K562 (cell line): ENCODE results near the gene ABHD4. TPM values are rescaled to one million over a fixed set of nuclear protein-coding genes. Genes with fewer than 3 reads are reported as not detected.
A peak's percentile ranks its signal among the peaks of the same experiment; 100 is the strongest.

ENCODE experiments used
- ATAC-seq: fragments of 200-7000 bp; cut with Tn5 transposase; 3 replicates; pipeline ENCODE4 v1.9.1; 2020; ENCODE audit warnings: moderate library complexity
- BruUV-seq: library from RNA; stranded (reverse); fragments of 400-500 nt; replicated peaks from 2 replicates; lab custom pipeline; 2021; lab: Mats Ljungman, UMichigan
- CTCF ChIA-PET: fragments of 300-600 bp; formaldehyde crosslinking; extraction: SDS; loops from one replicate; lab custom pipeline; 2021; ENCODE audit warnings: low intra/inter-chr PET ratio; lab: Yijun Ruan, JAX
- POLR2A ChIA-PET: fragments of 300-600, 350-650 bp; sonication (Branson Sonifier 250); formaldehyde crosslinking; extraction: SDS; loops from one replicate; lab custom pipeline; 2021; ENCODE audit warnings: antibody characterized with exemption, inconsistent platforms; lab: Yijun Ruan, JAX
- DNase-seq, 4 experiments: peaks; one replicate each; pipeline versions ENCODE4 v3.0.0 to v3.0.0-alpha.2; 2011 to 2018; ENCODE audit warnings: low spot score in 3 of 4, mixed read lengths in 3 of 4; ENCODE audit errors: extremely low read depth in 1 of 4
- FAIRE-seq: peaks from 2 replicates; lab custom pipeline; 2011; peaks lifted over from hg19 to GRCh38; lab: Jason Lieb, UNC
- H2AFZ ChIP-seq: 2 replicates; pipeline ENCODE4 v1.6.0; 2011; ENCODE audit warnings: low read depth, low read length, control low read depth, inconsistent platforms
- H3K27ac ChIP-seq: fragments of 200-600 bp; 3 replicates; pipeline ENCODE4 v1.8.0; 2011; ENCODE audit warnings: low read depth, mild to moderate bottlenecking, control low read depth, inconsistent platforms, low read length, moderate library complexity, mixed read lengths; ENCODE audit errors: extremely low read depth
- H3K27me3 ChIP-seq, 2 experiments: fragments of 300-600 bp in 1 of 2; 2 replicates in 1 of 2; 3 replicates in 1 of 2; pipeline versions ENCODE4 v1.6.0 to v1.8.0; 2011; ENCODE audit warnings: inconsistent platforms in 2 of 2, low read length in 2 of 2, mild to moderate bottlenecking in 1 of 2, mixed read lengths in 1 of 2, moderate library complexity in 1 of 2; ENCODE audit not compliant: control insufficient read depth in 2 of 2, insufficient read depth in 2 of 2
- H3K36me3 ChIP-seq: fragments of 300-600 bp; 3 replicates; pipeline ENCODE4 v1.8.0; 2011; ENCODE audit warnings: mild to moderate bottlenecking, low read length, inconsistent platforms; ENCODE audit not compliant: control insufficient read depth, insufficient read depth
- H3K4me1 ChIP-seq, 2 experiments: fragments of 200-600 bp in 1 of 2; replicated peaks in 1 of 2; 2 replicates in 1 of 2; 3 replicates in 1 of 2; pipeline versions ENCODE4 v1.5.1 to v1.8.0; 2011; ENCODE audit warnings: inconsistent platforms in 2 of 2, low read length in 2 of 2, mild to moderate bottlenecking in 1 of 2, mixed read lengths in 1 of 2, moderate library complexity in 1 of 2; ENCODE audit not compliant: control insufficient read depth in 2 of 2, insufficient read depth in 2 of 2
- H3K4me2 ChIP-seq: 2 replicates; pipeline ENCODE4 v1.6.1; 2011; ENCODE audit warnings: low read length, control low read depth, inconsistent platforms, mixed read lengths; ENCODE audit not compliant: insufficient read depth
- H3K4me3 ChIP-seq: fragments of 200-600 bp; sonication (generic), shearing (Covaris generic); 2 replicates; pipeline ENCODE4 v1.5.1; 2016; ENCODE audit warnings: control low read depth, inconsistent platforms
- H3K79me2 ChIP-seq: fragments of 200-600 bp; 3 replicates; pipeline ENCODE4 v1.8.0; 2011; ENCODE audit warnings: low read length, inconsistent platforms; ENCODE audit not compliant: control insufficient read depth, insufficient read depth
- H3K9ac ChIP-seq, 2 experiments: 2 replicates each; pipeline versions ENCODE4 v1.6.0 to v1.6.1; 2011; ENCODE audit warnings: low read depth in 2 of 2, low read length in 2 of 2, control low read depth in 1 of 2, inconsistent platforms in 1 of 2, mild to moderate bottlenecking in 1 of 2, mixed read lengths in 1 of 2; ENCODE audit not compliant: insufficient read depth in 1 of 2
- H3K9me1 ChIP-seq: one replicate; pipeline ENCODE4 v1.6.0; 2011; ENCODE audit warnings: inconsistent platforms, mild to moderate bottlenecking, low read length, moderate library complexity; ENCODE audit not compliant: control insufficient read depth, insufficient read depth
- H3K9me3 ChIP-seq: replicated peaks from 2 replicates; pipeline ENCODE4 v1.5.1; 2011; ENCODE audit warnings: low read depth, low read length, inconsistent platforms; ENCODE audit not compliant: control insufficient read depth, insufficient read depth
- H4K20me1 ChIP-seq: replicated peaks from 2 replicates; pipeline ENCODE4 v1.6.1; 2011; ENCODE audit warnings: low read length, inconsistent platforms, mixed read lengths; ENCODE audit not compliant: control insufficient read depth, insufficient read depth
- ARID1B ChIP-seq: fragments of 450-650 bp; IDR thresholded peaks from 2 replicates; pipeline ENCODE4 v1.6.1; 2016; ENCODE audit warnings: antibody characterized with exemption, mild to moderate bottlenecking, inconsistent platforms
- CAMTA2 ChIP-seq: fragments of 250-450 bp; sonication (Bioruptor Pico); conservative IDR thresholded peaks from 2 replicates; pipeline ENCODE4 v1.5.1; 2022
- CBFA2T2 ChIP-seq: fragments of 450-650 bp; conservative IDR thresholded peaks from 2 replicates; pipeline ENCODE4 v1.6.1; 2017; ENCODE audit warnings: mild to moderate bottlenecking
- CBFA2T3 ChIP-seq: fragments of 450-650 bp; IDR thresholded peaks from 2 replicates; pipeline ENCODE4 v1.6.1; 2017
- ETV6 ChIP-seq, 3 experiments: fragments of 150-350 bp in 1 of 3; sonication (generic) in 1 of 3; formaldehyde crosslinking in 1 of 3; IDR thresholded peaks; 2 replicates each; pipeline versions ENCODE4 v1.6.1 to v1.8.0; 2014 to 2022; ENCODE audit warnings: borderline replicate concordance in 2 of 3, low read depth in 2 of 3, antibody characterized with exemption in 1 of 3, low read length in 1 of 3, mild to moderate bottlenecking in 1 of 3, missing genetic modification reagents in 1 of 3
- FOXK2 ChIP-seq, 2 experiments: fragments of 450-650 bp; IDR thresholded peaks in 1 of 2; conservative IDR thresholded peaks in 1 of 2; 2 replicates each; pipeline ENCODE4 v1.6.1; 2016; ENCODE audit warnings: low read depth in 2 of 2, mild to moderate bottlenecking in 1 of 2
- KHSRP ChIP-seq: fragments of 450-650 bp; IDR thresholded peaks from 2 replicates; pipeline ENCODE4 v1.6.1; 2017
- NR2C1 ChIP-seq, 2 experiments: fragments of 450-650 bp; IDR thresholded peaks; 2 replicates each; pipeline ENCODE4 v1.6.1; 2017; ENCODE audit warnings: mild to moderate bottlenecking in 2 of 2, antibody characterized with exemption in 1 of 2, inconsistent platforms in 1 of 2, missing compliant biosample characterization in 1 of 2, missing genetic modification characterization in 1 of 2
- PHB ChIP-seq: fragments of 250-450 bp; sonication (Bioruptor Pico); IDR thresholded peaks from 2 replicates; pipeline ENCODE4 v1.5.0; 2021
- POLR2B ChIP-seq: fragments of 450-650 bp; IDR thresholded peaks from 2 replicates; pipeline ENCODE4 v1.6.1; 2018; ENCODE audit warnings: low read depth; ENCODE audit not compliant: partially characterized antibody
- POLR3A ChIP-seq: IDR thresholded peaks from 2 replicates; pipeline ENCODE4 v1.6.1; 2011; ENCODE audit warnings: borderline replicate concordance, mild to moderate bottlenecking, moderate library complexity; ENCODE audit not compliant: insufficient read length, insufficient read depth; ENCODE audit errors: extremely low read depth
- RFX7 ChIP-seq: fragments of 250-450 bp; sonication (Bioruptor Pico); IDR thresholded peaks from 2 replicates; pipeline ENCODE4 v1.5.1; 2021; ENCODE audit warnings: mild to moderate bottlenecking
- RNF2 ChIP-seq: sonication (generic); IDR thresholded peaks from 2 replicates; pipeline ENCODE4 v1.6.1; 2016
- SNRNP70 ChIP-seq: fragments of 200-400 bp; formaldehyde crosslinking; optimal IDR thresholded peaks from 2 replicates; pipeline ENCODE3; 2017; ENCODE audit warnings: low read depth, low read length
- SRF ChIP-seq, 2 experiments: fragments of 250-450, 450-650 bp in 1 of 2; sonication (Bioruptor Pico) in 1 of 2; sonication (generic) in 1 of 2; formaldehyde crosslinking; IDR thresholded peaks; 2 replicates each; pipeline versions ENCODE4 v1.5.0 to v1.5.1; 2020 to 2022; ENCODE audit warnings: mild to moderate bottlenecking in 1 of 2, missing genetic modification reagents in 1 of 2
- U2AF2 ChIP-seq: fragments of 200-400 bp; formaldehyde crosslinking; optimal IDR thresholded peaks from 2 replicates; pipeline ENCODE3; 2017; ENCODE audit warnings: low read depth, mild to moderate bottlenecking, low read length
- ZNF583 ChIP-seq: fragments of 250-450 bp; sonication (Bioruptor Pico); IDR thresholded peaks from 2 replicates; pipeline ENCODE4 v1.4.0; 2020
- ZNF75A ChIP-seq: fragments of 450-650 bp; formaldehyde crosslinking; IDR thresholded peaks from 2 replicates; pipeline ENCODE4 v1.4.0; 2020; ENCODE audit warnings: mild to moderate bottlenecking
- ZZZ3 ChIP-seq: fragments of 450-650 bp; IDR thresholded peaks from 2 replicates; pipeline ENCODE4 v1.6.1; 2016; ENCODE audit warnings: antibody characterized with exemption, mild to moderate bottlenecking, moderate library complexity
- WGBS: fragments of 100-300 bp; shearing (Covaris generic); methylation state at CpG from one replicate; pipeline ENCODE4 v1.1.6; 2016; ENCODE audit warnings: low coverage, mixed read lengths; ENCODE audit not compliant: insufficient coverage; ENCODE audit errors: missing lambda C conversion rate; 5-methylcytosine and 5-hydroxymethylcytosine counted together
- in situ Hi-C: fragments of 300-500 bp; cut with MboI; formaldehyde crosslinking; loops from 4 replicates; pipeline ENCODE4 v1.15.0; 2018; ENCODE audit warnings: inconsistent platforms, mixed read lengths
- intact Hi-C: fragments of 100-400 bp; cut with micrococcal nuclease; formaldehyde crosslinking; loops from 2 replicates; pipeline ENCODE4 v1.14.2; 2022
- polyA plus RNA-seq, 8 experiments: library from polyadenylated mRNA; depleted of rRNA in 4 of 8; stranded (reverse) in 5 of 8; unstranded in 3 of 8; fragments of >200 nt; fragmentation: Nextera tagmentation in 2 of 8; fragmentation: Illumina TruSeq in 1 of 8; extraction: Ambion mirVana in 2 of 8; extraction: Trizol in 1 of 8; gene quantifications; 2 replicates each; pipeline versions ENCODE4 v1.2.1 to v1.2.3, GENCODE V29; 2011 to 2014; ENCODE audit warnings: inconsistent platforms in 1 of 8, missing spikeins in 1 of 8
- total RNA-seq, 7 experiments: library from RNA; depleted of rRNA in 6 of 7; stranded (reverse); fragments of >200 nt in 6 of 7; fragmentation: Illumina TruSeq in 2 of 7; extraction: Trizol in 2 of 7; gene quantifications; 2 replicates each; pipeline versions ENCODE4 v1.2.1 to v1.2.3, GENCODE V29; 2011 to 2021; ENCODE audit warnings: low replicate concordance in 1 of 7

Gene ABHD4
- total and polyA plus RNA-seq, 9 of the 15 experiments (the other 6 are each of a cell fraction or from before 2014, with no cell fraction given), result 3.6 to 12.0 (median 7.2) TPM

- intact Hi-C loops (no loop called here), in situ Hi-C loops (no loop called here)
- BruUV-seq, result no TSS peak
- H3K4me2 ChIP-seq, result no peak overlapping the region
- WGBS, result 30% methylated on average over 2 of the region's 2 CpGs
- H4K20me1 ChIP-seq, result 0 out of 2 replicates have a peak, but pooled peaks cover 5% of the 10 kb centered on the region
- ChIA-PET CTCF (no interaction called here), POLR2A (interaction anchor here (0.6 to 1.6 kb wide), 3 partner anchors 8 to 33 kb away, joined by 3 to 4 read pairs (median 3); partner anchors contain the start of gene DAD1)
- no peaks in the 10 kb centered on the region for H3K9me1 ChIP-seq
- no peak overlapping the region for H3K4me3 ChIP-seq
- no peak overlapping the region for H2AFZ ChIP-seq
- H3K9me3 ChIP-seq, result no peaks in the 10 kb centered on the region
- peaks cover 10% of the 10 kb centered on the region; the same call in 2 of the 3 replicates for H3K36me3 ChIP-seq
- H3K79me2 ChIP-seq, result peaks cover 71% of the 10 kb centered on the region
- TF ChIP-seq POLR2B (no peak), CBFA2T3 (peak; percentile 43; the same call in 1 of the 2 replicates), ARID1B (0 out of 2 replicates have a peak, but pooled peaks have one; percentile 9), CBFA2T2 (peak; percentile 25; the same call in 1 of the 2 replicates)
- no peak overlapping the region for H3K27ac ChIP-seq
- ATAC-seq, result no peak
- no peak for DNase-seq
- no peaks in the 10 kb centered on the region for H3K27me3 ChIP-seq
- H3K9ac ChIP-seq, result no peak overlapping the region
- no peak for FAIRE-seq
- peaks cover 3 to 20% of the 10 kb centered on the region in 2 experiments; a peak in 3 of 5 replicates for H3K4me1 ChIP-seq
Measured at GRCh38 chr14:22580625-22581024, 17.5 kb upstream of the ABHD4 start.

DNA sequence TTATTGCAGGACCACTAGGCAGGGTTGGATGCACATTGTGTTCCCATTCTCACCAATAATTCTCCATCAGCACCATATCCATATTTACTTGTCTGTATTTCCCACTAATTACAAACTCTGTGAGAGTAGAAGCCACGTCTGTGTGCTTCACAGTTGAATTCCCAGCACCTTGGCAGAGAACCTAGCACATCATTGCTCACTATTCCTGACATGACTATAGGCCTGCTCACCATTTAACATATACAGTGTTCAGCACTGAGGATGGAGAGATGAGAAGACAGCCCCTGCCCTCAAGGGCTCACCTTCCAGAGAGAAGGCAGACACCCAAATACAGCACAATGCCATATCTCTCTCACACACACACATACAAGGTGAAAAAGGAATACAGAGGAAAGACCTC is 14.1 kb upstream of the ABHD4 start:
- Histone ChIP-seq H3K36me3 (peaks cover 15% of the 10 kb centered on the region; the same call in 2 of the 3 replicates), H3K9me1 (no peaks in the 10 kb centered on the region), H3K27ac (no peak overlapping the region), H3K4me3 (no peak overlapping the region), H3K79me2 (peaks cover 79% of the 10 kb centered on the region), H3K9me3 (no peaks in the 10 kb centered on the region), H3K9ac (no peak overlapping the region), H3K27me3 (no peaks in the 10 kb centered on the region), H2AFZ (no peak overlapping the region), H3K4me2 (no peak overlapping the region), H3K4me1 (peaks cover 3 to 20% of the 10 kb centered on the region in 2 experiments; a peak in 3 of 5 replicates), H4K20me1 (no peaks in the 10 kb centered on the region)
- no TSS peak for BruUV-seq
- ATAC-seq (no peak), FAIRE-seq (no peak), DNase-seq (no peak)
- POLR2A ChIA-PET, result interaction anchor here (0.6 to 1.7 kb wide), 2 partner anchors 14 to 25 kb away, joined by 3 to 4 read pairs; partner anchors contain the start of gene ABHD4
- in situ Hi-C loops (no loop called here), intact Hi-C loops (no loop called here)
- WGBS, result 78% methylated on average over 1 of the region's 1 CpG
- CTCF ChIA-PET, result no interaction called here
- no peak for TF ChIP-seq CAMTA2 (CRISPR knock-in tag)
- TF ChIP-seq POLR3A, result no peak
- TF ChIP-seq KHSRP, result no peak
- no peak for TF ChIP-seq ZNF583
- TF ChIP-seq ZNF75A (CRISPR knock-in tag), result no peak
- no peak for TF ChIP-seq SNRNP70
- no peak for TF ChIP-seq FOXK2 (conservative IDR thresholded peaks at IDR 0.05 in 1 of 2, IDR thresholded peaks at IDR 0.05 in 1 of 2; ENCODE audit: low read depth in 2 of 2)
- no peak for TF ChIP-seq ETV6 (IDR thresholded peaks at IDR 0.05; ENCODE audit: borderline replicate concordance in 1 of 2, low read depth in 2 of 2, low read length in 1 of 2)
- TF ChIP-seq ETV6 (CRISPR knock-in tag; IDR thresholded peaks at IDR 0.05; ENCODE audit: borderline replicate concordance), result no peak
- no peak for TF ChIP-seq NR2C1 (IDR thresholded peaks at IDR 0.05)
- TF ChIP-seq NR2C1 (tag; IDR thresholded peaks at IDR 0.05), result no peak
- no peak for TF ChIP-seq ZZZ3
- TF ChIP-seq U2AF2, result no peak
- TF ChIP-seq SRF (CRISPR knock-in tag; IDR thresholded peaks at IDR 0.05), result no peak
- no peak for TF ChIP-seq PHB
- TF ChIP-seq RNF2, result no peak
- TF ChIP-seq RFX7 (CRISPR knock-in tag), result no peak
